PFSK-1 (cell line): Measurements from ENCODE around the gene ZEB2.

Source experiments
- POLR2AphosphoS5 ChIP-seq: IDR thresholded peaks from 2 replicates; pipeline ENCODE4 v1.6.1; 2012; ENCODE audit warnings: low read depth, mild to moderate bottlenecking, control low read depth, low read length, moderate library complexity
- TAF1 ChIP-seq: IDR thresholded peaks from 2 replicates; pipeline ENCODE4 v1.6.1; 2012; ENCODE audit warnings: low read length, control low read depth, borderline replicate concordance; ENCODE audit not compliant: insufficient read depth
- TF ChIP-seq, protein P1 (sequence below), 2 experiments: IDR thresholded peaks; 2 replicates each; pipeline versions ENCODE4 v1.6.1 to v1.8.0; 2011 to 2012; ENCODE audit warnings: low read depth in 2 of 2, low read length in 2 of 2, control low read depth in 1 of 2, inconsistent platforms in 1 of 2, mild to moderate bottlenecking in 1 of 2, moderate library complexity in 1 of 2; ENCODE audit not compliant: insufficient read depth in 1 of 2

GRCh38 chr2:144445196-144445595 is 74.7 kb downstream of the ZEB2 start:
- no peak for TF ChIP-seq POLR2AphosphoS5
- TF ChIP-seq, protein P1, sequence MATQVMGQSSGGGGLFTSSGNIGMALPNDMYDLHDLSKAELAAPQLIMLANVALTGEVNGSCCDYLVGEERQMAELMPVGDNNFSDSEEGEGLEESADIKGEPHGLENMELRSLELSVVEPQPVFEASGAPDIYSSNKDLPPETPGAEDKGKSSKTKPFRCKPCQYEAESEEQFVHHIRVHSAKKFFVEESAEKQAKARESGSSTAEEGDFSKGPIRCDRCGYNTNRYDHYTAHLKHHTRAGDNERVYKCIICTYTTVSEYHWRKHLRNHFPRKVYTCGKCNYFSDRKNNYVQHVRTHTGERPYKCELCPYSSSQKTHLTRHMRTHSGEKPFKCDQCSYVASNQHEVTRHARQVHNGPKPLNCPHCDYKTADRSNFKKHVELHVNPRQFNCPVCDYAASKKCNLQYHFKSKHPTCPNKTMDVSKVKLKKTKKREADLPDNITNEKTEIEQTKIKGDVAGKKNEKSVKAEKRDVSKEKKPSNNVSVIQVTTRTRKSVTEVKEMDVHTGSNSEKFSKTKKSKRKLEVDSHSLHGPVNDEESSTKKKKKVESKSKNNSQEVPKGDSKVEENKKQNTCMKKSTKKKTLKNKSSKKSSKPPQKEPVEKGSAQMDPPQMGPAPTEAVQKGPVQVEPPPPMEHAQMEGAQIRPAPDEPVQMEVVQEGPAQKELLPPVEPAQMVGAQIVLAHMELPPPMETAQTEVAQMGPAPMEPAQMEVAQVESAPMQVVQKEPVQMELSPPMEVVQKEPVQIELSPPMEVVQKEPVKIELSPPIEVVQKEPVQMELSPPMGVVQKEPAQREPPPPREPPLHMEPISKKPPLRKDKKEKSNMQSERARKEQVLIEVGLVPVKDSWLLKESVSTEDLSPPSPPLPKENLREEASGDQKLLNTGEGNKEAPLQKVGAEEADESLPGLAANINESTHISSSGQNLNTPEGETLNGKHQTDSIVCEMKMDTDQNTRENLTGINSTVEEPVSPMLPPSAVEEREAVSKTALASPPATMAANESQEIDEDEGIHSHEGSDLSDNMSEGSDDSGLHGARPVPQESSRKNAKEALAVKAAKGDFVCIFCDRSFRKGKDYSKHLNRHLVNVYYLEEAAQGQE (IDR thresholded peaks at IDR 0.05; ENCODE audit: insufficient read depth in 1 of 2, low read depth in 2 of 2, low read length in 2 of 2): no peak
- no peak for TF ChIP-seq TAF1
